OCI-LY7 (cell line): ENCODE data around the gene PAK1IP1. TPM values are rescaled to one million over a fixed set of nuclear protein-coding genes. Genes with fewer than 3 reads are reported as not detected.
"Not testable (repeated sequence)": the region's sequence is repeated elsewhere in the genome, so short reads cannot be mapped to it uniquely, and the experiment has no call there.

Experiments
- BruUV-seq: library from RNA; stranded (reverse); fragments of 400-500 nt; replicated peaks from 2 replicates; lab custom pipeline; 2021; lab: Mats Ljungman, UMichigan
- CTCF ChIA-PET: fragments of 300-600 bp; sonication (Branson Sonifier 250); formaldehyde crosslinking; loops from one replicate; lab custom pipeline; 2022; ENCODE audit warnings: antibody characterized with exemption; ENCODE audit not compliant: unreplicated experiment; lab: Charles Lee
- POLR2A ChIA-PET: fragments of 300-600 bp; sonication (Branson Sonifier 250); formaldehyde crosslinking; loops from one replicate; lab custom pipeline; 2022; ENCODE audit warnings: antibody characterized with exemption; lab: Charles Lee
- DNase-seq: peaks from one replicate; pipeline ENCODE4 v3.0.0-alpha.2; 2015; ENCODE audit warnings: low spot score
- H2AFZ ChIP-seq: fragments of 200-600 bp; sonication (generic), shearing (Covaris generic); 2 replicates; pipeline ENCODE4 v1.6.1; 2014; ENCODE audit warnings: mild to moderate bottlenecking, antibody characterized with exemption, low read length, moderate library complexity
- H3K27ac ChIP-seq: fragments of 200-600 bp; sonication (generic); 2 replicates; pipeline ENCODE4 v1.5.1; 2014; ENCODE audit warnings: mixed run types, low read depth, mild to moderate bottlenecking, moderate library complexity, low read length, inconsistent platforms; ENCODE audit not compliant: poor library complexity, severe bottlenecking
- H3K36me3 ChIP-seq: fragments of 200-600 bp; sonication (generic); 2 replicates; pipeline ENCODE4 v1.6.1; 2014; ENCODE audit warnings: mild to moderate bottlenecking, antibody characterized with exemption, low read length, moderate library complexity, mixed read lengths; ENCODE audit not compliant: insufficient read depth
- H3K4me1 ChIP-seq: fragments of 200-600 bp; sonication (generic); 2 replicates; pipeline ENCODE4 v1.5.1; 2014; ENCODE audit warnings: mild to moderate bottlenecking, low read length; ENCODE audit not compliant: insufficient read depth, poor library complexity, severe bottlenecking
- H3K4me2 ChIP-seq: fragments of 200-600 bp; sonication (generic); 2 replicates; pipeline ENCODE4 v1.6.1; 2014; ENCODE audit warnings: mild to moderate bottlenecking, low read length
- H3K4me3 ChIP-seq: fragments of 200-600 bp; sonication (generic); 2 replicates; pipeline ENCODE4 v1.5.1; 2014; ENCODE audit warnings: mild to moderate bottlenecking, low read depth, low read length; ENCODE audit not compliant: poor library complexity, severe bottlenecking
- H3K79me2 ChIP-seq: fragments of 200-600 bp; sonication (generic); 2 replicates; pipeline ENCODE4 v1.6.1; 2016; ENCODE audit warnings: low read depth, mild to moderate bottlenecking, low read length, moderate library complexity, mixed read lengths; ENCODE audit not compliant: insufficient read depth
- H3K9me2 ChIP-seq: fragments of 200-600 bp; sonication (generic); 2 replicates; pipeline ENCODE4 v1.6.1; 2016; ENCODE audit warnings: mild to moderate bottlenecking, low read length, mixed read lengths; ENCODE audit not compliant: insufficient read depth
- H3K9me3 ChIP-seq: fragments of 200-600 bp; sonication (generic); 2 replicates; pipeline ENCODE4 v1.6.1; 2014; ENCODE audit warnings: mild to moderate bottlenecking, mixed run types, low read length, mixed read lengths
- H4K20me1 ChIP-seq: fragments of 200-600 bp; sonication (generic); 2 replicates; pipeline ENCODE4 v1.6.1; 2014; ENCODE audit warnings: mild to moderate bottlenecking, antibody characterized with exemption, low read length, moderate library complexity, mixed read lengths; ENCODE audit not compliant: insufficient read depth
- EZH2phosphoT487 ChIP-seq: fragments of 200-600 bp; sonication (generic); IDR thresholded peaks from 2 replicates; pipeline ENCODE4 v1.6.1; 2018; ENCODE audit warnings: low read depth, borderline replicate concordance, mild to moderate bottlenecking, mixed run types, antibody characterized with exemption, low read length, moderate library complexity, mixed read lengths
- intact Hi-C: fragments of 100-400 bp; cut with micrococcal nuclease; formaldehyde crosslinking; loops from one replicate; pipeline ENCODE4 v1.10.0; 2022; ENCODE audit not compliant: unreplicated experiment
- total RNA-seq, 2 experiments: library from RNA; depleted of rRNA in 1 of 2; stranded (reverse); fragments of >200 nt in 1 of 2; shearing (Covaris generic) in 1 of 2; gene quantifications; 2 replicates each; pipeline ENCODE4 v1.2.3, GENCODE V29; 2014 to 2022
- TF ChIP-seq, protein P1 (sequence below): fragments of 200-600 bp; sonication (generic); conservative IDR thresholded peaks from 2 replicates; pipeline ENCODE4 v1.5.1; 2014; ENCODE audit warnings: mild to moderate bottlenecking, antibody characterized with exemption, low read length, moderate library complexity, mixed read lengths

Gene PAK1IP1
- total RNA-seq, 2 experiments from 2014 or later = 21.8 to 27.8 TPM

DNA sequence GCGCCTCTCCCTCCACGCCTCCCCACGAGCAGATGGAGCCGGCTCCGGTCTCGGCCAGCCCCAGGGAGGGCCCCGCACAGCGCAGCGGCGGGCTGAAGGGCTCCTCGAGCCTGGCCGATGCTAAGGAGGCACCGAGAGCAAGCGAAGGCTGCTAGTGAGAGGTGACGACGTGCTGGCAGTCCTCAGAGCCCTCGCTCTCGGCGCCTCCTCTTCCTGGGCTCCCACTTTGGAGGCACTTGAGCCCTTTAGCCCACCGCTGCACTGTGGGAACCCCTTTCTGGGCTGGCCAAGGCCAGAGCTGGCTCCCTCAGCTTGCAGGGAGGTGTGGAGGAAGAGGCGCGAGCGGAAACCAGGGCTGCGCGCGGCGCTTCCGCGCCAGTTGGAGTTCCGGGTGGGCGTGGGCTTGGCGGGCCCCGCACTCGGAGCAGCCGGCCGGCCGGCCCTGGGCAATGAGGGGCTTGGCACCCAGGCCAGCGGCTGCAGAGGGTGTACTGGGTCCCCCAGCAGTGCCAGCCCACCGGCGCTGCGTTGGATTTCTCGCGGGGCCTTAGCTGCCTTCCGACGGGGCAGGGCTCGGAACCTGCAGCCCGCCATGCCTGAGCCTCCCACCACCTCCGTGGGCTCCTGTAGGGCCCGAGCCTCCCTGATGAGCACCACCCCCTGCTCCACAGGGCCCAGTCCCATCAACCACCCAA lies 25.6 kb downstream of the PAK1IP1 start:
- TF ChIP-seq EZH2phosphoT487 = no peak
- TF ChIP-seq, protein P1, sequence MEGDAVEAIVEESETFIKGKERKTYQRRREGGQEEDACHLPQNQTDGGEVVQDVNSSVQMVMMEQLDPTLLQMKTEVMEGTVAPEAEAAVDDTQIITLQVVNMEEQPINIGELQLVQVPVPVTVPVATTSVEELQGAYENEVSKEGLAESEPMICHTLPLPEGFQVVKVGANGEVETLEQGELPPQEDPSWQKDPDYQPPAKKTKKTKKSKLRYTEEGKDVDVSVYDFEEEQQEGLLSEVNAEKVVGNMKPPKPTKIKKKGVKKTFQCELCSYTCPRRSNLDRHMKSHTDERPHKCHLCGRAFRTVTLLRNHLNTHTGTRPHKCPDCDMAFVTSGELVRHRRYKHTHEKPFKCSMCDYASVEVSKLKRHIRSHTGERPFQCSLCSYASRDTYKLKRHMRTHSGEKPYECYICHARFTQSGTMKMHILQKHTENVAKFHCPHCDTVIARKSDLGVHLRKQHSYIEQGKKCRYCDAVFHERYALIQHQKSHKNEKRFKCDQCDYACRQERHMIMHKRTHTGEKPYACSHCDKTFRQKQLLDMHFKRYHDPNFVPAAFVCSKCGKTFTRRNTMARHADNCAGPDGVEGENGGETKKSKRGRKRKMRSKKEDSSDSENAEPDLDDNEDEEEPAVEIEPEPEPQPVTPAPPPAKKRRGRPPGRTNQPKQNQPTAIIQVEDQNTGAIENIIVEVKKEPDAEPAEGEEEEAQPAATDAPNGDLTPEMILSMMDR = no peak
- no peaks in the 10 kb centered on the region for H4K20me1 ChIP-seq
- H3K36me3 ChIP-seq = no peaks in the 10 kb centered on the region
- no TSS peak for BruUV-seq
- H3K79me2 ChIP-seq = no peaks in the 10 kb centered on the region
- intact Hi-C loops = no loop called here
- H3K9me3 ChIP-seq = peaks cover 19% of the 10 kb centered on the region; the same call in 1 of the 2 replicates
- peaks cover 27% of the 10 kb centered on the region for H3K4me1 ChIP-seq
- ChIA-PET POLR2A (interaction anchor here (1.1 to 3.2 kb wide), 4 partner anchors 10 to 27 kb away, joined by 3 to 20 read pairs (median 4); partner anchors contain the start of gene TMEM14B), CTCF (no interaction called here)
- H3K4me3 ChIP-seq = peak overlapping the region; percentile 54
- DNase-seq = no peak
- H2AFZ ChIP-seq = peak overlapping the region; percentile 59; the same call in 1 of the 2 replicates
- H3K27ac ChIP-seq = peak overlapping the region; percentile 27
- H3K4me2 ChIP-seq = peak overlapping the region; percentile 58; the same call in 1 of the 2 replicates
- no peaks in the 10 kb centered on the region for H3K9me2 ChIP-seq

GRCh38 chr6:10720960-10721849 lies 26.4 kb downstream of the PAK1IP1 start:
- Histone ChIP-seq H3K9me3 (peaks cover 19% of the 10 kb centered on the region; the same call in 1 of the 2 replicates), H3K4me3 (peak overlapping the region; percentile 54), H3K27ac (peak overlapping the region; percentile 27), H3K4me1 (peaks cover 27% of the 10 kb centered on the region), H3K4me2 (peak overlapping the region; percentile 81), H2AFZ (peak overlapping the region; percentile 59; the same call in 1 of the 2 replicates)
- intact Hi-C loops, H3K79me2 ChIP-seq, H3K36me3 ChIP-seq, H4K20me1 ChIP-seq, BruUV-seq, H3K9me2 ChIP-seq: not testable (repeated sequence)
- CTCF ChIA-PET = interaction anchor here (0.6 kb wide), 1 partner anchor 239 kb away, joined by 3 read pairs; no protein-coding TSS in a partner anchor
- TF ChIP-seq, protein P1 = 0 out of 2 replicates have a peak, but pooled peaks have one; percentile 9
- peak; percentile 28 for DNase-seq
- POLR2A ChIA-PET = interaction anchor here (0.7 to 3.2 kb wide), 8 partner anchors 14 to 198 kb away, joined by 3 to 20 read pairs (median 4); partner anchors contain the start of gene TMEM14B
